ENCODE results near the gene MALSU1. TPM values are rescaled to one million over a fixed set of nuclear protein-coding genes. Genes with fewer than 3 reads are reported as not detected.

Gene MALSU1
- total and polyA plus RNA-seq, 2 of the 13 experiments (the other 11 are each of a cell fraction or from before 2014, with no cell fraction given), result 72.0 to 141 TPM

DNA sequence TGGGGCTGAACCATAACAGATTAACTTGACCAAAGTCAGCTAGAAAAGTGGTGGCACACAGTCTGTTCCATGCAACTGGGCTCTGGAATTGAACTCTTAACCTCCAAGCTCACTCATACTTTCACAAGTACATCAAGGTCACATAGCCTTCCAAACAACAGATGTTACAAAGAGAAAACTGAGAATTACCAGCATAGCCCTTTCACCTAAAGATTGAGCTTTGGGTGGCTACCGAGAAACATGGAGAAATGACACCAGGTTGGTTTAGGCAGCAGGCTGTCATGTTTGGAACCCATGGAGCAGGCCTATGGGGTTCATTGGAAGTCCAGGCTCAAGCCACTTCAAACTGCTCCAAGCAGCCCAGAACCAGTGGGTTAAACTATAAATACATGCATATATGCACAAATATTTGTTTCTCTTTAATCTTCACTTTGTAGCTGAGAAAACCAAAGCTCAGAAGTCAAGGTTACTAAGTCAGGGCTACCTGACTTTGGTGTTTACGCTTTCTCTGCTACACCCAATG, 59.1 kb downstream of the MALSU1 start (continued):
- no peak for TF ChIP-seq SIN3B (IDR thresholded peaks at IDR 0.05; ENCODE audit: low read length)
- TF ChIP-seq, protein P1, sequence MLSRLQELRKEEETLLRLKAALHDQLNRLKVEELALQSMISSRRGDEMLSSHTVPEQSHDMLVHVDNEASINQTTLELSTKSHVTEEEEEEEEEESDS (CRISPR knock-in tag; IDR thresholded peaks at IDR 0.05; ENCODE audit: borderline replicate concordance), result no peak
- TF ChIP-seq TOE1 (CRISPR knock-in tag; IDR thresholded peaks at IDR 0.05), result no peak
- TF ChIP-seq YEATS2 (CRISPR knock-in tag; IDR thresholded peaks at IDR 0.05; ENCODE audit: borderline replicate concordance), result no peak
- TF ChIP-seq CAMTA2 (CRISPR knock-in tag; IDR thresholded peaks at IDR 0.05; ENCODE audit: borderline replicate concordance), result no peak
- no peak for TF ChIP-seq HOXA7 (CRISPR knock-in tag; IDR thresholded peaks at IDR 0.05)
- TF ChIP-seq TRIM24 (CRISPR knock-in tag; IDR thresholded peaks at IDR 0.05), result no peak
- TF ChIP-seq, protein P2, sequence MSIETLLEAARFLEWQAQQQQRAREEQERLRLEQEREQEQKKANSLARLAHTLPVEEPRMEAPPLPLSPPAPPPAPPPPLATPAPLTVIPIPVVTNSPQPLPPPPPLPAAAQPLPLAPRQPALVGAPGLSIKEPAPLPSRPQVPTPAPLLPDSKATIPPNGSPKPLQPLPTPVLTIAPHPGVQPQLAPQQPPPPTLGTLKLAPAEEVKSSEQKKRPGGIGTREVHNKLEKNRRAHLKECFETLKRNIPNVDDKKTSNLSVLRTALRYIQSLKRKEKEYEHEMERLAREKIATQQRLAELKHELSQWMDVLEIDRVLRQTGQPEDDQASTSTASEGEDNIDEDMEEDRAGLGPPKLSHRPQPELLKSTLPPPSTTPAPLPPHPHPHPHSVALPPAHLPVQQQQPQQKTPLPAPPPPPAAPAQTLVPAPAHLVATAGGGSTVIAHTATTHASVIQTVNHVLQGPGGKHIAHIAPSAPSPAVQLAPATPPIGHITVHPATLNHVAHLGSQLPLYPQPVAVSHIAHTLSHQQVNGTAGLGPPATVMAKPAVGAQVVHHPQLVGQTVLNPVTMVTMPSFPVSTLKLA (IDR thresholded peaks at IDR 0.05), result no peak
- TF ChIP-seq GATAD1 (CRISPR knock-in tag; IDR thresholded peaks at IDR 0.05), result no peak
- TF ChIP-seq CBX5 (CRISPR knock-in tag; IDR thresholded peaks at IDR 0.05; ENCODE audit: borderline replicate concordance), result no peak
- no peak for TF ChIP-seq ZNF777 (CRISPR knock-in tag; IDR thresholded peaks at IDR 0.05)
- TF ChIP-seq MIER3 (CRISPR knock-in tag; IDR thresholded peaks at IDR 0.05; ENCODE audit: borderline replicate concordance), result no peak
- TF ChIP-seq, protein P3, sequence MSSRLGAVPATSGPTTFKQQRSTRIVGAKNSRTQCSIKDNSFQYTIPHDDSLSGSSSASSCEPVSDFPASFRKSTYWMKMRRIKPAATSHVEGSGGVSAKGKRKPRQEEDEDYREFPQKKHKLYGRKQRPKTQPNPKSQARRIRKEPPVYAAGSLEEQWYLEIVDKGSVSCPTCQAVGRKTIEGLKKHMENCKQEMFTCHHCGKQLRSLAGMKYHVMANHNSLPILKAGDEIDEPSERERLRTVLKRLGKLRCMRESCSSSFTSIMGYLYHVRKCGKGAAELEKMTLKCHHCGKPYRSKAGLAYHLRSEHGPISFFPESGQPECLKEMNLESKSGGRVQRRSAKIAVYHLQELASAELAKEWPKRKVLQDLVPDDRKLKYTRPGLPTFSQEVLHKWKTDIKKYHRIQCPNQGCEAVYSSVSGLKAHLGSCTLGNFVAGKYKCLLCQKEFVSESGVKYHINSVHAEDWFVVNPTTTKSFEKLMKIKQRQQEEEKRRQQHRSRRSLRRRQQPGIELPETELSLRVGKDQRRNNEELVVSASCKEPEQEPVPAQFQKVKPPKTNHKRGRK (CRISPR knock-in tag; IDR thresholded peaks at IDR 0.05), result no peak
- peak; percentile 27; the same call in 1 of the 2 replicates for TF ChIP-seq RXRA (CRISPR knock-in tag; IDR thresholded peaks at IDR 0.05)
- TF ChIP-seq ZNF788 (CRISPR knock-in tag; IDR thresholded peaks at IDR 0.05; ENCODE audit: borderline replicate concordance), result no peak
- no peak for TF ChIP-seq ZNF589 (CRISPR knock-in tag; conservative IDR thresholded peaks at IDR 0.05)
- TF ChIP-seq, protein P4, sequence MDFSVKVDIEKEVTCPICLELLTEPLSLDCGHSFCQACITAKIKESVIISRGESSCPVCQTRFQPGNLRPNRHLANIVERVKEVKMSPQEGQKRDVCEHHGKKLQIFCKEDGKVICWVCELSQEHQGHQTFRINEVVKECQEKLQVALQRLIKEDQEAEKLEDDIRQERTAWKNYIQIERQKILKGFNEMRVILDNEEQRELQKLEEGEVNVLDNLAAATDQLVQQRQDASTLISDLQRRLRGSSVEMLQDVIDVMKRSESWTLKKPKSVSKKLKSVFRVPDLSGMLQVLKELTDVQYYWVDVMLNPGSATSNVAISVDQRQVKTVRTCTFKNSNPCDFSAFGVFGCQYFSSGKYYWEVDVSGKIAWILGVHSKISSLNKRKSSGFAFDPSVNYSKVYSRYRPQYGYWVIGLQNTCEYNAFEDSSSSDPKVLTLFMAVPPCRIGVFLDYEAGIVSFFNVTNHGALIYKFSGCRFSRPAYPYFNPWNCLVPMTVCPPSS (IDR thresholded peaks at IDR 0.05), result no peak
- TF ChIP-seq ZNF720 (CRISPR knock-in tag; IDR thresholded peaks at IDR 0.05), result no peak
- no peak for TF ChIP-seq AGO2 (optimal IDR thresholded peaks at IDR 0.05; ENCODE audit: low read depth, low read length)
- TF ChIP-seq EHMT2 (IDR thresholded peaks at IDR 0.05; ENCODE audit: borderline replicate concordance, low read depth, low read length), result peak; percentile 79; the same call in 1 of the 2 replicates
- no peak for TF ChIP-seq ZNF138 (CRISPR knock-in tag; IDR thresholded peaks at IDR 0.05; ENCODE audit: low read depth)
- no peak for TF ChIP-seq AKAP8 (CRISPR knock-in tag; IDR thresholded peaks at IDR 0.05)
- TF ChIP-seq MXD4 (CRISPR knock-in tag; IDR thresholded peaks at IDR 0.05), result no peak; the same call in 1 of the 2 replicates
- no peak for TF ChIP-seq ZNF446 (CRISPR knock-in tag; IDR thresholded peaks at IDR 0.05)
- no peak for TF ChIP-seq ZNF737 (CRISPR knock-in tag; IDR thresholded peaks at IDR 0.05; ENCODE audit: borderline replicate concordance)
- no peak for TF ChIP-seq ZNF160 (CRISPR knock-in tag; IDR thresholded peaks at IDR 0.05)
- TF ChIP-seq CEBPB (IDR thresholded peaks at IDR 0.05; ENCODE audit: borderline replicate concordance, low read depth, low read length), result no peak
- TF ChIP-seq ARHGAP35 (CRISPR knock-in tag; IDR thresholded peaks at IDR 0.05; ENCODE audit: borderline replicate concordance), result no peak
- no peak for TF ChIP-seq CCDC6 (CRISPR knock-in tag; IDR thresholded peaks at IDR 0.05)
